ENCODE measurements around the gene EXOC3L2. TPM values are rescaled to one million over a fixed set of nuclear protein-coding genes. Genes with fewer than 3 reads are reported as not detected.

EXOC3L2 gene
- total RNA-seq, 1 experiment from 2014 or later = 0.08 TPM

DNA sequence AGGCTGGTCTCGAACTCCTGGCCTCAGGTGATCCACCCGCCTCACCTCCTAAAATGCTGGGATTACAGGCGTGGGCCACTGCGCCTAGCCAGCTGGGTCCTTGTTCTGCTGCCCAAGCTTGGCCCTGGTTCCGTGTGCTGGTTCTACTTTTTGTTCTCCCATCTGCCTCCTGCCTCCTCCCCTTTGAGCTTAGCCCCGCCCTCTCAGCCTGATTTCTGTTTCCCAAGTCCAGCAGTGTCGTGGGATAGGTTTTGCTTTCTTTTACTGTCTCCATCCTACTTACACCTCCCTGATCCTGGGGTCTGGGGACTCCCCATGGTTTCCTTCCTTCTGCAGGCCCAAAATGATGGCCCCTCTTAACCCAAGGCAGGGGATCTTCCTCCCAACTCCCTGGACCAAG lies 64.3 kb downstream of the EXOC3L2 start:
- Histone ChIP-seq H3K4me3 (ENCODE audit: low read depth in 2 of 2, low read length in 2 of 2) (no peak overlapping the region), H3K36me3 (ENCODE audit: control insufficient read depth, insufficient read depth, low read length) (no peaks in the 10 kb centered on the region), H3K27ac (ENCODE audit: low read length) (no peak overlapping the region), H3K4me1 (ENCODE audit: control insufficient read depth, insufficient read depth, low read length) (no peaks in the 10 kb centered on the region), H3K27me3 (ENCODE audit: control insufficient read depth, insufficient read depth, low read length) (no peaks in the 10 kb centered on the region), H3K9me3 (ENCODE audit: control insufficient read depth, insufficient read depth, low read depth, low read length) (no peaks in the 10 kb centered on the region)
- in situ Hi-C loops (cut with HindIII; ENCODE audit: low pct_unique_long_range_greater_than_20kb, low sequenced_read_pairs) (no loop called here), intact Hi-C loops (cut with micrococcal nuclease; ENCODE audit: unreplicated experiment) (no loop called here)
- CTCF ChIA-PET = interaction anchor here (0.6 kb wide), 1 partner anchor 19 kb away, joined by 5 read pairs; no protein-coding TSS in a partner anchor
- DNase-seq (ENCODE audit: low read depth, low spot score) (no peak), ATAC-seq (no peak)
- POLR2A ChIA-PET = no interaction called here
- no peak for TF ChIP-seq CTCF (IDR thresholded peaks at IDR 0.05)
- TF ChIP-seq POLR2AphosphoS5 (IDR thresholded peaks at IDR 0.05; ENCODE audit: low read depth, low read length) = no peak
- no peak for TF ChIP-seq TCF7L2 (IDR thresholded peaks at IDR 0.05; ENCODE audit: low read depth, low read length)
- TF ChIP-seq, protein P1, sequence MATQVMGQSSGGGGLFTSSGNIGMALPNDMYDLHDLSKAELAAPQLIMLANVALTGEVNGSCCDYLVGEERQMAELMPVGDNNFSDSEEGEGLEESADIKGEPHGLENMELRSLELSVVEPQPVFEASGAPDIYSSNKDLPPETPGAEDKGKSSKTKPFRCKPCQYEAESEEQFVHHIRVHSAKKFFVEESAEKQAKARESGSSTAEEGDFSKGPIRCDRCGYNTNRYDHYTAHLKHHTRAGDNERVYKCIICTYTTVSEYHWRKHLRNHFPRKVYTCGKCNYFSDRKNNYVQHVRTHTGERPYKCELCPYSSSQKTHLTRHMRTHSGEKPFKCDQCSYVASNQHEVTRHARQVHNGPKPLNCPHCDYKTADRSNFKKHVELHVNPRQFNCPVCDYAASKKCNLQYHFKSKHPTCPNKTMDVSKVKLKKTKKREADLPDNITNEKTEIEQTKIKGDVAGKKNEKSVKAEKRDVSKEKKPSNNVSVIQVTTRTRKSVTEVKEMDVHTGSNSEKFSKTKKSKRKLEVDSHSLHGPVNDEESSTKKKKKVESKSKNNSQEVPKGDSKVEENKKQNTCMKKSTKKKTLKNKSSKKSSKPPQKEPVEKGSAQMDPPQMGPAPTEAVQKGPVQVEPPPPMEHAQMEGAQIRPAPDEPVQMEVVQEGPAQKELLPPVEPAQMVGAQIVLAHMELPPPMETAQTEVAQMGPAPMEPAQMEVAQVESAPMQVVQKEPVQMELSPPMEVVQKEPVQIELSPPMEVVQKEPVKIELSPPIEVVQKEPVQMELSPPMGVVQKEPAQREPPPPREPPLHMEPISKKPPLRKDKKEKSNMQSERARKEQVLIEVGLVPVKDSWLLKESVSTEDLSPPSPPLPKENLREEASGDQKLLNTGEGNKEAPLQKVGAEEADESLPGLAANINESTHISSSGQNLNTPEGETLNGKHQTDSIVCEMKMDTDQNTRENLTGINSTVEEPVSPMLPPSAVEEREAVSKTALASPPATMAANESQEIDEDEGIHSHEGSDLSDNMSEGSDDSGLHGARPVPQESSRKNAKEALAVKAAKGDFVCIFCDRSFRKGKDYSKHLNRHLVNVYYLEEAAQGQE (IDR thresholded peaks at IDR 0.05; ENCODE audit: insufficient read depth in 1 of 2, low read depth in 2 of 2, low read length in 1 of 2) = no peak
- no peak for TF ChIP-seq SIN3A (IDR thresholded peaks at IDR 0.05; ENCODE audit: borderline replicate concordance, insufficient read depth, low read depth, low read length)
- BruUV-seq (replicated peaks) = no TSS peak

GRCh38 chr19:45179892-45180370 lies 65.3 kb downstream of the EXOC3L2 start:
- BruUV-seq (replicated peaks) = no TSS peak
- Histone ChIP-seq H3K27ac (ENCODE audit: low read length) (peak overlapping the region; percentile 71; the same call in 1 of the 2 replicates), H3K27me3 (ENCODE audit: control insufficient read depth, insufficient read depth, low read length) (no peaks in the 10 kb centered on the region), H3K36me3 (ENCODE audit: control insufficient read depth, insufficient read depth, low read length) (no peaks in the 10 kb centered on the region), H3K4me1 (ENCODE audit: control insufficient read depth, insufficient read depth, low read length) (no peaks in the 10 kb centered on the region), H3K4me3 (ENCODE audit: low read depth in 2 of 2, low read length in 2 of 2) (peak overlapping the region; percentile 88 to 90), H3K9me3 (ENCODE audit: control insufficient read depth, insufficient read depth, low read depth, low read length) (no peaks in the 10 kb centered on the region)
- DNase-seq (ENCODE audit: low read depth, low spot score) (no peak), ATAC-seq (no peak)
- intact Hi-C loops (cut with micrococcal nuclease; ENCODE audit: unreplicated experiment) (no loop called here), in situ Hi-C loops (cut with HindIII; ENCODE audit: low pct_unique_long_range_greater_than_20kb, low sequenced_read_pairs) (no loop called here)
- ChIA-PET CTCF (no interaction called here), POLR2A (no interaction called here)
- TF ChIP-seq, protein P1 (IDR thresholded peaks at IDR 0.05; ENCODE audit: insufficient read depth in 1 of 2, low read depth in 2 of 2, low read length in 1 of 2) = no peak
- TF ChIP-seq POLR2AphosphoS5 (IDR thresholded peaks at IDR 0.05; ENCODE audit: low read depth, low read length) = no peak
- no peak for TF ChIP-seq TCF7L2 (IDR thresholded peaks at IDR 0.05; ENCODE audit: low read depth, low read length)
- no peak for TF ChIP-seq SIN3A (IDR thresholded peaks at IDR 0.05; ENCODE audit: borderline replicate concordance, insufficient read depth, low read depth, low read length)
- TF ChIP-seq CTCF (IDR thresholded peaks at IDR 0.05) = no peak

Data from Panc1 (cell line).